GM03348 (cell line): ENCODE results near the gene FBXL20.

Experiments used
- DNase-seq: peaks from one replicate; pipeline ENCODE4 v3.0.0; 2012; ENCODE audit warnings: low spot score

FBXL20 gene

GRCh38 chr17:39225308-39225958 lies 176.0 kb downstream of the FBXL20 start, which contains the start of gene STAC2:
TSS of gene STAC2 (minus strand) at chr17:39225945. CDS start at chr17:39225502, 443 bp downstream.
- DNase-seq = no peak

GRCh38 chr17:39224778-39225307 lies 176.6 kb downstream of the FBXL20 start:
- no peak for DNase-seq

DNA sequence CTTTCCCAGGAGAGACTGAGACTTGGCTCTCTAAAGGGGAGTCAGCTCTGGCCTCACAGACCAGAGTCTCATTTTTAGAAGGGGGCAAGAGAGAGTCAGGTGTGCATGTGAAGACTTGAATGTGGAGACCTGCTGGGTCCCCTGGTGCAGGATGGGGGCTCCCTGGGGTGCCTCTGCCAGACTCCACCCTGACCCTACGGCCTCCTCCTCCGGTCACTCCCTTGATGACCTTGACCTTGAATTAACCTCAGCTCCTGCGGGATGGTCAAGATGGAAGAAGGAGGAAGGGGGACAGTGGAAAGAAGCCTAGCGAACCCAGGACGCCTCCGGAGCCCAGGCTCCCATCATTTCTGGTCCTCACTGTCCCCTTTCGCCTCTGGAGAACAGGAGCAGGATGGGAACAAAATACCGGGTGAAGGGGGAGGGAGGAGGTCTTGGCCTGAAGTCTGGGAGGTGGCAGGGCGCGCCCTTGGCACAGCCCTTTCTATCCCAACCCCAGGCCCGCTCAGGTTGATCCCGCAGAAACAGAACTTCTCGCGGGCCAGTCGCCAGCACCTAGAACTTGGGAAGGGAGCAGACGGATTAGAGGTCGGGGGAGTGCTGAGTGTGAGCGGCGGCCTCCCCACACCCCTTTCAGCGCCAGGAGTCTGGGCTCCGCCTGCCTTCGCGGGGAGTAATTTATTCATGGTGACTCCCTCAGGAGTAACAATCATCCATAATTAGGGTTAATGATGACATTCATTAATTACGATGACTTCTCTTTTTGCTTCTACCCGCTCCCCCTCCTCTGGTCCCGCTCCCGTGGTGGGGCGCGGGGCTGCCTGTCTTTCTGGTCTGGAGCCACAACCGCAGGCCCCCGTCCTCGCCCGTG lies 177.3 kb downstream of the FBXL20 start:
- no peak for DNase-seq

DNA sequence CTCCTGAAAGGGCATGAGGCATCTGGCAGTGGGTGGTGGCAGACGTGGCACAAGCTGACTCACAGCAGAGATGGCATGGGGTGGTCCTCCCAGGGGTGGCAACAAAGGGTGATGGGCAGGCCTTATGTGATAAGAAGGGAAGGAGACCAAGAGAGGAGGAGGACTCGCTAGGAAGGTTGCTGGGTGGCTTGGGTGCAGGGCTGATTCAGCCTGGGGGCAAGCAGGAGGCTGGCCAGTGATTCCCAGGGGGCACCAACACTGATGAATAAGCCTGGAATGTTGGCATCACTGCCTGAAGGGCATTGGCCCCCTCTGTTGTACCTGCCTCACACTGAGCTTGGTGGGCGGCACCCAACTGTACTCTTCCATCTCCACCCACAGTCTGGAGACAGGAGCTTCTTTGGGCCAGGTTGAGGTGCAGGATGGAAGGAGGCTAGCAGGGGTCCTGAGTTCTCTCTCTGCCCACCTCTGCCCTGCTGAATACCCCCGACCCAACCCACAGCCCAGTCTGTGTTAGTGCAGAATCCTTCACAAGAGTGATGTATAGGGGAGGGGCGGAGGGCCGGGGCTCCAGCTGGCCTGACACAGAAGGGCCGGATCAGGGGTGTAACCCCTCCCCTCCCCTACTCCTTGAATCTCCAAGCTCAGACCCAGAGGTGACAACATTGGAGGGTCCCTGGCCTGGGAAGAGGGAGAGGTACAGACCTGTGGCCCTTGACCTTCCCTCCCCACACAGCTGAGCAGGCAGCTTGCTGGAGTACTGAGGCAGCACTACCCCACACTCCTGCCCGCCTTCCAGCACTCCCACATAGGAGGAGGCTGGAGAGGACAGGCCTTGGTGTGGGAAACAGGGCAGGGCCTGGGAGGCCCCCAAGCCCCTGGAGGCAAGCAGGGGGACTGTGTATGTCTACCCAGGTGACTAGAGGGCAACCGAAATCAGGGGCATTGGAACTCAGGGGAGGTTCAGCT lies 178.3 kb downstream of the FBXL20 start:
- DNase-seq = no peak

DNA sequence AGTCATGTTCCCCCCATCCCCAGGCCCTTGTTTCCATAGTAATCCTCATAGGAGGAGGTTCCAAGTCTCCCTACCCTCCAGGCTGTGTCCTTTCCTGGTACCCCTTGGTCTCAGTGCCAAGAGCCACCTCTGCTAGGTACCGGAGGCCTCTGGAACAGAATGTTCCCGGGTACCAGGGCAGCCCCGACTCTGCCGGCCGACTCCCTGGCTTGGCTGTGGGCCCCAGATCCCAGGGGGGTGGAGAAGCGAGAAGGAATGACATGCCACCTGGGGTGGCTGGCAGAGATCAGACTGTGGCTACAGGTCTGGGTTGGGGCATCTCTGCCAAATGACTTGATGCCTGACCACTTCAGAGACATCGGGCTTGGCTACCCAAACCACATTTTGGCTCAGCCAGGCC lies 179.3 kb downstream of the FBXL20 start:
- no peak for DNase-seq

GRCh38 chr17:39221572-39221971 lies 179.9 kb downstream of the FBXL20 start:
- DNase-seq = no peak

- no peak for DNase-seq
Observed at GRCh38 chr17:39219647-39220154, 181.7 kb downstream of the FBXL20 start.

DNA sequence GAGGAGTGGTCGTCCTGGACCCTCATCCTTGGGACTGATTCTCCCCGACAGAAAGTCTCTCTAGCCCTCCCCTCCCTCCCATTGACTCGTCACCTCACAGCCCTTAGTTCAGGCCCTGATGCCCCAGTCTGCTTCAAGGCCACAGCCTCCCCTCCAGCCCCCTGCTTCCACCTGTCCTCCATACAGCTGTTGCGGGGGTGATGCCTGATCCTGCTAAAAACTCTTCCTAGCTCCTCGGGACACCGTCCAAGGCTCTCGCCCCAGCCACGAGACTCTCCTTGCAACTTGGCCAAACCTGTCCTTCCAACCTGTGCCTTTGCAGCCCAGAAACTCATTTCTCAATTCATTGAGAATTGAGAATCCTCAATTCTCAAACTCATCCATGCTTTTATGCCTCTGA lies 182.5 kb downstream of the FBXL20 start:
- DNase-seq = no peak

GRCh38 chr17:39217734-39218369 lies 183.6 kb downstream of the FBXL20 start:
- DNase-seq = no peak

DNA sequence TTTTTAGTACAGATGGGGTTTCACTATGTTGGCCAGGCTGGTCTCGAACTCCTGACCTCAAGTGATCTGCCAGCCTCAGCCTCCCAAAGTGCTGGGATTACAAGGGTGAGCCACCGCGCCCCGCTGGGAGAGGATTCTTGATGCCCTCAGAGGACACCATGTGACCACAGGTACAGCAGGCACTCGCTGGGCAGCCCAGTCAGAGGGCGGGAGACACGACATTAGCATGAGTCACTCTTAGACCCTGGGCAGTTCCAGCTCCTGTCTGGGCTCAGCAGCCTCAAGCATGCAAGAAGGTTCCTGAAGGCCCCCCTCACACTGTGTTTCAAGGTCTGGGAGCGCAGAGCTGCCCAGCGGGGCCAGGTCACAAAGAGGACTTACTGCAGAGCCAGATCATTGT lies 187.6 kb downstream of the FBXL20 start:
- DNase-seq = no peak

DNA sequence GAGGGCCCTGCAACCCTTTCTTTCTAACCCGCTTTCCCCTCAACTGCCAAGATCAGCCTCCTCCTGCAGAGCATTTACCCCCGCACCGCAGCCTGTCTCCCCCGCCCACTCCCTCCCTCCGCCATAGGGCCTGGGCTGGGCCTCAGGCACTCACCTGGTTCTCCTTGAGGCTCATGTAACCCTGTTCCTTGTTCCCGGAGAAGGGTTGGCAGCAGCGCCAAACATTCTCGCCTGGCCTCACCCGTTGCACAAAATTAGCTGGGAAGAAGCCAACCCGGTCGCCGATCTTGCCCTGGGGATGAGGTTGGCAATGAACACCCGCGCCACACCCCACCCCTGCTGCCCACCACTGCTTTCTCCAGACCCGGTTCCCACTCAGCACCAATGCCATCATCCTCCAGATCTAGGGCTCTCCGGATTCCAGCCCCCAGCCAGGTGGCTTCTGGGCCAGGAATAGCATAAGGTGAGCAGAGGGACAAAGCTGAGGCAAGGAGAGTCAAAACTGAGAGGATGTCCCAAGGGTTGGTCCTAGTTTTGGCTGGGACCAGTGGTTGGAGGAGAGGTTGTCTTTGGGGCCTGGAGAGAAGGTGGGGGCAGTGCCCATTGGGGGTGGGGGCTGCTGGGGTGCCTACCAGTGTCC lies 188.5 kb downstream of the FBXL20 start:
- no peak for DNase-seq

DNA sequence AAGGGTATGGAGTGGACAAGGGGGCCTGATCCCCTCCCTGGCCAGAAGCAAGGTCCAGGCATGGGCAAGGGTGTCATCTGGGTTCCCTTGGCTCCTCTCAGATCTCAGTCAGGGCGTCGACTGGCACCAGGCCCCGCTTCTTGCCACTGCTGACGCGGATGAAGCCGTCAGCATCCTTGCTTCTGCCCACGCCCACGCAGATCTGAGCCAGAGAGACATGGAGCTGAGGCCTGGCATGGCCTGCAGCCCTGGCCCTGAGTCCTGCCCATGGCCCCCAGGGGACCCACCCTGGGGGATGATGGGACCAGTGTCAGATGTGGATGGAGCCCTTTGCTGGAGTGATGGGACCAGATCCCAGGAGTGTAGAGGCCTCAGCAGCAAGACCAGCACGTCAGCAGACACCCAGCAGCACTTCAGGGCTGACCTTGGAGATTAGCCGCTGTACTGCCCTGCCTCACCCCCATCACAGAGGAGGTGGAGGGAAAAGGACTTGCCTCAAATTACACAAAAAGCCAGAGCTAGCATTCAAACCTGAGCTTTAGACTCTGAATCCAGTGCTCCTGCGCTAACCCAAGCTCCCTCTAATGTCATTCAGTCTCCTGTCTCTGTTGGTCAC lies 189.1 kb downstream of the FBXL20 start:
- no peak for DNase-seq

DNA sequence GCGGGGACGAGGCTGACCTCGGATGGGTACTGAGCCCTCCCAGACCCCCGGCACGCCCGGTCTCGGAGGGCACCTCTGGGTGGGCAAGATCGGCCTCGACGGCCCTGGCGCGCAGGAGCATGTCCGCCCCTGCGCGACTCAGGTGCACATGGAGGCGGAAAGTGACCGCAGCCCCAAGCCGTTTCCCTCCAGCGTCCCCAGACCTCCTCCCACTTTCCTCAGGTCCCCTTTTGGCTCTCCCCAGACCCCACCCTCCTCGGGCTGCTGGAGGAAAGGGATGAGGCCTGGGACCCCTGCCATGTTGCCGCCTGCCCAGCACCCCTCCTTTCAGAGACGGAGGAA lies 191.4 kb downstream of the FBXL20 start:
- DNase-seq = no peak

GRCh38 chr17:39209317-39210092 lies 191.9 kb downstream of the FBXL20 start:
- peak; percentile 83 for DNase-seq

GRCh38 chr17:39208893-39209292 lies 192.5 kb downstream of the FBXL20 start:
- no peak for DNase-seq

DNA sequence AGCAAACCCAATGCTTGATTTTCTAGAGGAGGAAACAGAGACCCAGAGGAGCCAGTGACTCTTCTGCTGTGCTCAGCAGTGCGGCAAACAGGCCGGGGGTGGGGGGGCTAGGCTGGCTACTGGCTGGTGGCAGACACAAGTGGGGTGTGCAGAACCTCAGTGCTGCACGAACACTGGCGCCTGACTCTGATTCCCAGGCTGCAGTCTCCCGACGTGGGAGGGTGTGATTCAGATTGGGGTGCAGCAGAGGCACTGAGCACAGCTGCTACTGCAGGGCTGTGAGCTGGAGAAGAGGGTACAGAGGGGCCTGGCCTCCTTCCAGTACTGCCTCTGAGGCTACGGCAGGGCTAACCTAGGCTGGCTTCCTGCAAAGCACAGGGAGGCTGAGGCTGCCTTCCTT lies 193.3 kb downstream of the FBXL20 start:
- no peak for DNase-seq

DNA sequence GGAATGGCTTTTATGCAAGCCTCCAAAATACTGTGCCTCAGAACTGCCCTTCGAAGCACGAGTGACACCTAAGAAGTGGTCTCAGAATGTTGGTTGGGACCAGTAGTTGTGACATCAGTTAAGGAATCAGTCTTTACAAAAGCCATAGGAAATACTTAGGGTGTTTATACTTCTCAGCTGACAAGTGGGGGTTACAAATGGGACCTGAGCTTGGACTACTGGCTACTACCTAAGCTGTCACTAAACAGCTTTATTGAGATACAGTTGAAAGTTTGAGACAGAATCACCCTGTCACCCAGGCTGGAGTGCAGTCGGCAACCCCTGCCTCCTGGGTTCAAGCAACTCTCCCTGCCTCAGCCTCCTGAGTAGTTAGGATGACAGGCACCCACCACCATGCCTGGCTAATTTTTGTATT lies 196.3 kb downstream of the FBXL20 start:
- DNase-seq = no peak

DNA sequence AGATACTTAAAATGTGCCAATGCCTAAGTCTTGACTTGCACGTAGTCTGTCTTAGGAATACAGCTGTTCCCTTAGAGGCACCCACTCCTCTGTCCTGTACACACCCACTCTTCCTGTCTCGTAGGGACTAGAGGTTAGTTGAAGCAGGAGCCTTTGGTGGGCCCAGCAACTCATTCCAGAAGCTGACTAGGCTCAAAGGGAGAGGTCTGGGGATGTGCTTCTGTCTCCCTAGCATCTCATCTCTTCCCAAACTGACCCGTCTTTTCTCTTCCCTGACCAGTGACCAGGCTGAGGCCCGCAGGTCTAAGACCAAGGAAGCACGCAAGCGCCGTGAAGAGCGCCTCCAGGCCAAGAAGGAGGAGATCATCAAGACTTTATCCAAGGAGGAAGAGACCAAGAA lies 197.2 kb downstream of the FBXL20 start:
- DNase-seq = no peak
